WTC11 (cell line): ENCODE data around the gene RPS6KC1. TPM values are rescaled to one million over a fixed set of nuclear protein-coding genes. Genes with fewer than 3 reads are reported as not detected.

Source experiments
- AFF4 ChIP-seq: sonication (generic); formaldehyde crosslinking; IDR thresholded peaks from 2 replicates; pipeline ENCODE4 v1.8.1; 2023; ENCODE audit warnings: mild to moderate bottlenecking, missing genetic modification reagents, borderline replicate concordance
- ARID4B ChIP-seq: sonication (generic); formaldehyde crosslinking; IDR thresholded peaks from 2 replicates; pipeline ENCODE4 v1.8.0; 2023; ENCODE audit warnings: missing genetic modification reagents, mild to moderate bottlenecking, borderline replicate concordance
- E2F4 ChIP-seq: sonication (generic); formaldehyde crosslinking; IDR thresholded peaks from 2 replicates; pipeline ENCODE4 v1.8.1; 2022; ENCODE audit warnings: low read depth, mild to moderate bottlenecking, moderate library complexity, missing genetic modification reagents, borderline replicate concordance
- GRHL2 ChIP-seq: fragments of 250-450 bp; sonication (Bioruptor Pico); IDR thresholded peaks from 2 replicates; pipeline ENCODE4 v1.8.0; 2022; ENCODE audit warnings: mild to moderate bottlenecking, moderate library complexity; ENCODE audit not compliant: insufficient replicate concordance, severe bottlenecking
- MAX ChIP-seq: sonication (generic); formaldehyde crosslinking; IDR thresholded peaks from 2 replicates; pipeline ENCODE4 v1.8.0; 2022; ENCODE audit warnings: mild to moderate bottlenecking, missing genetic modification reagents
- MXD4 ChIP-seq: fragments of 250-450 bp; sonication (Bioruptor Pico); IDR thresholded peaks from 2 replicates; pipeline ENCODE4 v1.8.0; 2021; ENCODE audit warnings: mild to moderate bottlenecking, moderate library complexity, borderline replicate concordance
- NFATC4 ChIP-seq: fragments of 250-450 bp; sonication (Bioruptor Pico); IDR thresholded peaks from 2 replicates; pipeline ENCODE4 v1.9.0; 2021; ENCODE audit warnings: mild to moderate bottlenecking
- SMAD4 ChIP-seq: sonication (generic); formaldehyde crosslinking; IDR thresholded peaks from 2 replicates; pipeline ENCODE4 v1.8.0; 2022; ENCODE audit warnings: mild to moderate bottlenecking, missing genetic modification reagents
- SOX15 ChIP-seq: fragments of 250-450 bp; sonication (Bioruptor Pico); IDR thresholded peaks from 2 replicates; pipeline ENCODE4 v1.9.0; 2021; ENCODE audit warnings: mild to moderate bottlenecking
- USF1 ChIP-seq: sonication (generic); formaldehyde crosslinking; IDR thresholded peaks from 2 replicates; pipeline ENCODE4 v1.8.0; 2022; ENCODE audit warnings: mild to moderate bottlenecking, missing genetic modification reagents
- ZNF138 ChIP-seq: sonication (generic); formaldehyde crosslinking; conservative IDR thresholded peaks from 2 replicates; pipeline ENCODE4 v1.8.1; 2022; ENCODE audit warnings: mild to moderate bottlenecking, moderate library complexity, missing genetic modification reagents
- ZNF232 ChIP-seq: sonication (generic); formaldehyde crosslinking; IDR thresholded peaks from 2 replicates; pipeline ENCODE4 v1.8.0; 2022; ENCODE audit warnings: mild to moderate bottlenecking, missing genetic modification reagents
- total RNA-seq: library from RNA; stranded (reverse); gene quantifications from 3 replicates; pipeline ENCODE4 v1.2.3, GENCODE V29; 2021
- TF ChIP-seq, protein P1 (sequence below): sonication (generic); formaldehyde crosslinking; IDR thresholded peaks from 2 replicates; pipeline ENCODE4 v1.8.1; 2022; ENCODE audit warnings: low read depth, missing genetic modification reagents, borderline replicate concordance
- TF ChIP-seq, protein P2 (sequence below): sonication (generic); formaldehyde crosslinking; IDR thresholded peaks from 2 replicates; pipeline ENCODE4 v1.8.1; 2023; ENCODE audit warnings: mild to moderate bottlenecking, missing genetic modification reagents

Gene RPS6KC1
- total RNA-seq, 1 experiment from 2014 or later: 17.4 TPM

DNA sequence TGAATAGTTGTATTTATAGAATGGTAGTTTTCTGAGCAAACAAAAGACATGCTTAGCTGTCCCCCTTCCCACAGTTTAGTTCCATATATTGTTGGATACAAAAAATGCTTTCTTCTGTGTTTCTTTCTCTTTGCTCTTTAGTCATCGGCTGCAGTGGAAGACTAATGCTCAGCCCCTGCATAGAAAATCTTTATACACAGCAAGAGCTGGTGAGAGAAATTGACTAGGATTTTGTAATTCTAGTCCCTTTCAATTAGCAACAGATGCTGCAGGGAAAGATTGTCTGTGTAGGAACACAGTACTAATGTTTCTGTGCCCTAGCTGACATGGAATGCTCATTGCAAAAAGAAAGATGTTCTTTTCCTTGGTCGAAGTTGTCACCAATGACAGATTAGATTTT is 200.9 kb downstream of the RPS6KC1 start (continued):
- TF ChIP-seq, protein P1, sequence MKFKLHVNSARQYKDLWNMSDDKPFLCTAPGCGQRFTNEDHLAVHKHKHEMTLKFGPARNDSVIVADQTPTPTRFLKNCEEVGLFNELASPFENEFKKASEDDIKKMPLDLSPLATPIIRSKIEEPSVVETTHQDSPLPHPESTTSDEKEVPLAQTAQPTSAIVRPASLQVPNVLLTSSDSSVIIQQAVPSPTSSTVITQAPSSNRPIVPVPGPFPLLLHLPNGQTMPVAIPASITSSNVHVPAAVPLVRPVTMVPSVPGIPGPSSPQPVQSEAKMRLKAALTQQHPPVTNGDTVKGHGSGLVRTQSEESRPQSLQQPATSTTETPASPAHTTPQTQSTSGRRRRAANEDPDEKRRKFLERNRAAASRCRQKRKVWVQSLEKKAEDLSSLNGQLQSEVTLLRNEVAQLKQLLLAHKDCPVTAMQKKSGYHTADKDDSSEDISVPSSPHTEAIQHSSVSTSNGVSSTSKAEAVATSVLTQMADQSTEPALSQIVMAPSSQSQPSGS (CRISPR knock-in tag): no peak
- TF ChIP-seq ZNF138 (no peak), USF1 (no peak), NFATC4 (CRISPR knock-in tag) (no peak), MAX (CRISPR knock-in tag) (no peak), ZNF232 (CRISPR knock-in tag) (no peak), AFF4 (CRISPR knock-in tag) (no peak), MXD4 (CRISPR knock-in tag) (no peak), GRHL2 (CRISPR knock-in tag) (no peak), SOX15 (no peak), E2F4 (no peak), ARID4B (CRISPR knock-in tag) (no peak), SMAD4 (CRISPR knock-in tag) (no peak)
- TF ChIP-seq, protein P2, sequence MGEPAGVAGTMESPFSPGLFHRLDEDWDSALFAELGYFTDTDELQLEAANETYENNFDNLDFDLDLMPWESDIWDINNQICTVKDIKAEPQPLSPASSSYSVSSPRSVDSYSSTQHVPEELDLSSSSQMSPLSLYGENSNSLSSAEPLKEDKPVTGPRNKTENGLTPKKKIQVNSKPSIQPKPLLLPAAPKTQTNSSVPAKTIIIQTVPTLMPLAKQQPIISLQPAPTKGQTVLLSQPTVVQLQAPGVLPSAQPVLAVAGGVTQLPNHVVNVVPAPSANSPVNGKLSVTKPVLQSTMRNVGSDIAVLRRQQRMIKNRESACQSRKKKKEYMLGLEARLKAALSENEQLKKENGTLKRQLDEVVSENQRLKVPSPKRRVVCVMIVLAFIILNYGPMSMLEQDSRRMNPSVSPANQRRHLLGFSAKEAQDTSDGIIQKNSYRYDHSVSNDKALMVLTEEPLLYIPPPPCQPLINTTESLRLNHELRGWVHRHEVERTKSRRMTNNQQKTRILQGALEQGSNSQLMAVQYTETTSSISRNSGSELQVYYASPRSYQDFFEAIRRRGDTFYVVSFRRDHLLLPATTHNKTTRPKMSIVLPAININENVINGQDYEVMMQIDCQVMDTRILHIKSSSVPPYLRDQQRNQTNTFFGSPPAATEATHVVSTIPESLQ: no peak
